Articular chondrocyte of knee joint (primary cell): Measurements from ENCODE around the gene SFMBT1. TPM values are rescaled to one million over a fixed set of nuclear protein-coding genes. Genes with fewer than 3 reads are reported as not detected.

Experiments
- total RNA-seq: library from RNA; depleted of rRNA; stranded (reverse); fragments of >200 nt; gene quantifications from 2 replicates; pipeline ENCODE4 v1.2.3, GENCODE V29; 2012

Gene SFMBT1
- total RNA-seq = 17.9 and 18.7 TPM in 2 replicates

GRCh38 chr3:53045518-53046170, at the start of gene SFMBT1:
Gene SFMBT1 (minus strand): TSS chr3:53046073. CDS start chr3:52969128, 76,945 bp downstream.

DNA sequence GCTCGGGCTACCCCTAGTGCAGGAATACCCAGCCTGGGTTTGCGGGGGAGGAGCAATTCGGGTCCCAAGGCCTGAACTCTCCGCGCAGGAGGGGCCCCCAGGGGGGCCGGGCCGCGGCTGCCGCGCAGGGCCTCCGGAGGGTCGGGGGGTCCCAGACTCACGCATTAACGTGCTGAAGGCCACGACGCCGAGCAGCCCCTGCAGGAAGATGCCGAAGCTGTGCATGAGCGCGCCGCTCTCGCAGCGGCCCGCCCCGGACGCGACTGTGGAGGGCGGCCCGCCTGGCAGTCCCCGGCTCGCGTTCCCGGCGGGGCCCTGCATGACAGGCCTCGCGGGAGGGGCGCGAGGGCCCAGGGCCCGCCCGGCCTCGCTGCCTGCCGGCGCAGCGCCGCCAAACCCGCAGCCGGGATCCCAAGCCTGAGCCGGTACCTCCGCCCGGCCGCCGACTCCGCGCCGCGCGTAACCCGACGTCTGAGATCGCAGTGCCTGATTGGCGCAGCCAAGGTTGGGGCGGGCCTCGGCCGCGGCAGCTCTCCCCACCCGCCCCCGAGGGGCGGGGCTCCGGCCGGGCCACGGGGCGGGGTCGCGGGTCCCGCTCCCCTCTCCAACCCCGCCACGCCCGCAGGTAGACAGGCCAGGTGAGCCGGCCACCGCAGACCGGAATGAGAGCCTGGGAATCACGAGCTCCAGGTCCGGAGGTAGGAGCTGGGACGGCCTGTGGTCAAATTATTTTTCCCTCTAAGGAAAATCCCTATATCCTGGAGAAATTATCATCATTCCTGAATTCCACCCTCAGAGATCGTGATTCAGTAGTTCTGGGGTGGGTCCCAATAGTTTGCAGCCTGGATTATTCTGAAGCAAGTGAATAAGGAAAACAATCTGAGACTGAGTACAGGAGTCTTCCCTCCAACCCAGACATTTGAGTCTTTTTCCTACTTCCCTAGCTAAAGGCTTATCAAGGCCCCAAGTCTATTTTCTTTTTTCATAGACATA, 148.4 kb downstream of the SFMBT1 start, which contains the start of gene STIMATE:
Gene STIMATE, minus strand, starts transcription at position 419 of the 993 bp plus-strand sequence. Its CDS starts 98 bp downstream, at position 321.

Other genes starting within 250 kb of the SFMBT1 start
- 2.7 and 4.7 TPM in 2 replicates for gene ITIH4, start 215.4 kb downstream of the SFMBT1 start, total RNA-seq
- 0.39 TPM in 1 of 2 replicates, not detected in the other for gene MUSTN1, start 211.1 kb downstream of the SFMBT1 start, total RNA-seq
- 10.2 and 12.8 TPM in 2 replicates for gene STIMATE, start 148.5 kb downstream of the SFMBT1 start, total RNA-seq
- gene RFT1, start 84.4 kb upstream of the SFMBT1 start, total RNA-seq = 17.9 and 22.4 TPM in 2 replicates
- gene PRKCD, start 115.1 kb upstream of the SFMBT1 start, total RNA-seq = 2.7 and 4.8 TPM in 2 replicates
- gene TKT, start 209.9 kb upstream of the SFMBT1 start, total RNA-seq = 343 and 431 TPM in 2 replicates